Liver (tissue), 9 donors: ENCODE measurements around the gene RPUSD1. TPM values are rescaled to one million over a fixed set of nuclear protein-coding genes. Genes with fewer than 3 reads are reported as not detected.

Experiments used
- DNase-seq: peaks from one replicate; pipeline ENCODE4 v3.0.0-alpha.2; 2017; ENCODE audit warnings: low spot score
- H3K27ac ChIP-seq, 2 donors: one replicate each; pipeline ENCODE4 v1.7.0; 2013; ENCODE audit warnings: inconsistent platforms in 2 of 2, low read length in 2 of 2, control low read depth in 1 of 2, low read depth in 1 of 2, mild to moderate bottlenecking in 1 of 2
- H3K27me3 ChIP-seq, 4 donors: one replicate each; pipeline versions ENCODE4 v1.6.1 to v1.7.0; 2013; ENCODE audit warnings: low read length in 3 of 4, inconsistent platforms in 1 of 4, mild to moderate bottlenecking in 1 of 4, moderate library complexity in 1 of 4; ENCODE audit not compliant: control insufficient read depth in 4 of 4, insufficient read depth in 4 of 4
- H3K36me3 ChIP-seq, 4 donors: one replicate each; pipeline versions ENCODE4 v1.6.1 to v1.7.0; 2013; ENCODE audit warnings: low read length in 3 of 4, mild to moderate bottlenecking in 3 of 4, low read depth in 1 of 4, moderate library complexity in 1 of 4; ENCODE audit not compliant: control insufficient read depth in 4 of 4, insufficient read depth in 3 of 4
- H3K4me1 ChIP-seq, 4 donors: one replicate each; pipeline versions ENCODE4 v1.6.1 to v1.7.0; 2013; ENCODE audit warnings: low read length in 3 of 4, mild to moderate bottlenecking in 3 of 4, moderate library complexity in 1 of 4; ENCODE audit not compliant: control insufficient read depth in 4 of 4, insufficient read depth in 4 of 4
- H3K4me3 ChIP-seq, 3 donors: one replicate each; pipeline versions ENCODE4 v1.6.1 to v1.7.0; 2013; ENCODE audit warnings: low read length in 3 of 3, control low read depth in 1 of 3, low read depth in 1 of 3, mild to moderate bottlenecking in 1 of 3
- H3K9ac ChIP-seq, 2 donors: one replicate each; pipeline ENCODE4 v1.7.0; 2013; ENCODE audit warnings: low read length in 2 of 2, mild to moderate bottlenecking in 2 of 2, moderate library complexity in 2 of 2, control low read depth in 1 of 2, low read depth in 1 of 2
- H3K9me3 ChIP-seq, 4 donors: one replicate each; pipeline versions ENCODE4 v1.6.1 to v1.7.0; 2013; ENCODE audit warnings: low read length in 3 of 4; ENCODE audit not compliant: control insufficient read depth in 4 of 4
- ATF3 ChIP-seq: IDR thresholded peaks from 2 replicates; pipeline ENCODE4 v1.6.1; 2016; ENCODE audit warnings: antibody characterized with exemption
- CTCF ChIP-seq: fragments of 150-350 bp; IDR thresholded peaks from 2 replicates; pipeline ENCODE4 v1.5.1; 2017; ENCODE audit warnings: improper control_type of control experiment, low read depth, low read length; ENCODE audit not compliant: missing input control
- FOXA1 ChIP-seq: IDR thresholded peaks from 2 replicates; pipeline ENCODE4 v1.6.1; 2016; ENCODE audit warnings: antibody characterized with exemption
- FOXA2 ChIP-seq: IDR thresholded peaks from 2 replicates; pipeline ENCODE4 v1.6.1; 2016; ENCODE audit warnings: antibody characterized with exemption
- GABPA ChIP-seq, 2 donors: IDR thresholded peaks in 1 of 2; conservative IDR thresholded peaks in 1 of 2; 2 replicates each; pipeline ENCODE4 v1.6.1; 2016; ENCODE audit warnings: antibody characterized with exemption in 2 of 2, mild to moderate bottlenecking in 1 of 2, moderate library complexity in 1 of 2
- HNF4A ChIP-seq, 2 donors: conservative IDR thresholded peaks; 2 replicates each; pipeline ENCODE4 v1.6.1; 2016; ENCODE audit warnings: antibody characterized with exemption in 2 of 2, mild to moderate bottlenecking in 2 of 2
- JUND ChIP-seq, 2 donors: IDR thresholded peaks; 2 replicates each; pipeline ENCODE4 v1.6.1; 2016; ENCODE audit warnings: antibody characterized with exemption in 2 of 2
- RAD21 ChIP-seq, 2 donors: IDR thresholded peaks; 2 replicates each; pipeline ENCODE4 v1.6.1; 2016; ENCODE audit warnings: antibody characterized with exemption in 2 of 2, mild to moderate bottlenecking in 2 of 2
- SP1 ChIP-seq: IDR thresholded peaks from 2 replicates; pipeline ENCODE4 v1.6.1; 2018; ENCODE audit warnings: antibody characterized with exemption, mild to moderate bottlenecking
- TAF1 ChIP-seq: conservative IDR thresholded peaks from 2 replicates; pipeline ENCODE4 v1.6.1; 2016; ENCODE audit warnings: antibody characterized with exemption, mild to moderate bottlenecking
- WGBS: extraction: QIAGEN DNeasy Blood & Tissue Kit; methylation state at CpG from one replicate; pipeline ENCODE4 v1.1.7; 2013; 5-methylcytosine and 5-hydroxymethylcytosine counted together
- polyA plus RNA-seq, 2 donors: library from polyadenylated mRNA; stranded (reverse) in 1 of 2; unstranded in 1 of 2; fragments of 200-250 nt in 1 of 2; fragments of >200 nt in 1 of 2; fragmentation: Nextera tagmentation in 1 of 2; extraction: Ambion mirVana in 1 of 2; gene quantifications; one replicate each; pipeline versions ENCODE4 v1.2.1 to v1.2.3, GENCODE V29; 2013 to 2015
- total RNA-seq, 2 donors: library from RNA; depleted of rRNA; stranded (reverse); fragments of >200 nt; gene quantifications; one replicate each; pipeline ENCODE4 v1.2.3, GENCODE V29; 2014
- TF ChIP-seq, protein P1 (sequence below): IDR thresholded peaks from 2 replicates; pipeline ENCODE4 v1.6.1; 2016; ENCODE audit warnings: antibody characterized with exemption, mild to moderate bottlenecking
- TF ChIP-seq, protein P2 (sequence below): IDR thresholded peaks from 2 replicates; pipeline ENCODE4 v1.6.1; 2016; ENCODE audit warnings: antibody characterized with exemption
- donor health status: healthy.
- donor health status: healthy.
- donor health status: healthy.
- donor health status: healthy.
- donor health status: healthy.

Gene RPUSD1
- total and polyA plus RNA-seq, 4 donors, result 4.5 to 10.7 (median 8.9) TPM

DNA sequence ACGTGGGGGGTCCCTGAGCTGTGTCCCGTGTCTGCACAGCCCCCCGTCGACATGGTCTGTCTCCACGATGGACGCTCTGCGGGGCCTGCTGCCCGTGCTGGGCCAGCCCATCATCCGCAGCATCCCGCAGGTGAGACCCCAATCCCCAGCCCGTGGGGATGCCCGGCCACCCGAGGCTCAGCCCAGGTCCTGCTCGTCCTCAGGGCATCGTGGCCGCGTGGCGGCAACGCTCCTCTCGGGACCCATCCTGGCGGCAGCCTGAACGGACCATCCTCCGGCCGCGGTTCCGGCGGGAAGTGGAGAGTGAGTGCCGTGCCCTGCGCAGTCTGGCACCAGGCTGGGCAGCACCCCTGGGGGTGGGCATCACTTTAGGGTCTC lies 22.7 kb downstream of the RPUSD1 start (continued):
- TF ChIP-seq, protein P1, sequence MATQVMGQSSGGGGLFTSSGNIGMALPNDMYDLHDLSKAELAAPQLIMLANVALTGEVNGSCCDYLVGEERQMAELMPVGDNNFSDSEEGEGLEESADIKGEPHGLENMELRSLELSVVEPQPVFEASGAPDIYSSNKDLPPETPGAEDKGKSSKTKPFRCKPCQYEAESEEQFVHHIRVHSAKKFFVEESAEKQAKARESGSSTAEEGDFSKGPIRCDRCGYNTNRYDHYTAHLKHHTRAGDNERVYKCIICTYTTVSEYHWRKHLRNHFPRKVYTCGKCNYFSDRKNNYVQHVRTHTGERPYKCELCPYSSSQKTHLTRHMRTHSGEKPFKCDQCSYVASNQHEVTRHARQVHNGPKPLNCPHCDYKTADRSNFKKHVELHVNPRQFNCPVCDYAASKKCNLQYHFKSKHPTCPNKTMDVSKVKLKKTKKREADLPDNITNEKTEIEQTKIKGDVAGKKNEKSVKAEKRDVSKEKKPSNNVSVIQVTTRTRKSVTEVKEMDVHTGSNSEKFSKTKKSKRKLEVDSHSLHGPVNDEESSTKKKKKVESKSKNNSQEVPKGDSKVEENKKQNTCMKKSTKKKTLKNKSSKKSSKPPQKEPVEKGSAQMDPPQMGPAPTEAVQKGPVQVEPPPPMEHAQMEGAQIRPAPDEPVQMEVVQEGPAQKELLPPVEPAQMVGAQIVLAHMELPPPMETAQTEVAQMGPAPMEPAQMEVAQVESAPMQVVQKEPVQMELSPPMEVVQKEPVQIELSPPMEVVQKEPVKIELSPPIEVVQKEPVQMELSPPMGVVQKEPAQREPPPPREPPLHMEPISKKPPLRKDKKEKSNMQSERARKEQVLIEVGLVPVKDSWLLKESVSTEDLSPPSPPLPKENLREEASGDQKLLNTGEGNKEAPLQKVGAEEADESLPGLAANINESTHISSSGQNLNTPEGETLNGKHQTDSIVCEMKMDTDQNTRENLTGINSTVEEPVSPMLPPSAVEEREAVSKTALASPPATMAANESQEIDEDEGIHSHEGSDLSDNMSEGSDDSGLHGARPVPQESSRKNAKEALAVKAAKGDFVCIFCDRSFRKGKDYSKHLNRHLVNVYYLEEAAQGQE, result no peak
- TF ChIP-seq RAD21 (IDR thresholded peaks at IDR 0.05), result no peak

DNA sequence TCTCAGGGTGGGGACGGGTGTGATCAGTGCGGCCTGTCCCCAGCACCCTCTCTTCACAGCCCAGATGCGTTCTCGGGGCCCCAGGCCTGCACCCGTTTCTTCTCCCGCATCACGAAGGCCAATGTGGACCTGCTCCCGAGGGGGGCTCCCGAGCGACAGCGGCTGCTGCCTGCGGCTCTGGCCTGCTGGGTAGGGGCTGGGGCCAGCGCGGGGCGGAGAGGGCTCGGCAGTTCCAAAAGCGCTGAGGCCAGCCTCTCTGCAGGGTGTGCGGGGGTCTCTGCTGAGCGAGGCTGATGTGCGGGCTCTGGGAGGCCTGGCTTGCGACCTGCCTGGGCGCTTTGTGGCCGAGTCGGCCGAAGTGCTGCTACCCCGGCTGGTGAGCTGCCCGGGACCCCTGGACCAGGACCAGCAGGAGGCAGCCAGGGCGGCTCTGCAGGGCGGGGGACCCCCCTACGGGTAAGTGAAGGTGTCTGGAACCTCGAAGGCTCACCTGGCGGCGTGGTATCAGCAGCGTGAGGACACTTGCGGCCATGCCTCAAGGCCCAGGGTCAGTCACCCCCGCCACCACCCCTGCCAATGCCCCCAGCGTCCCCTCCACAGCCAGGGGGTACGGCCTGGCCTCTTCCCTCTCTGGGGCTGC lies 23.2 kb downstream of the RPUSD1 start:
- WGBS, result 87% methylated on average over 38 of the region's 38 CpGs
- H3K9me3 ChIP-seq, result no peaks in the 10 kb centered on the region
- H3K27ac ChIP-seq, result no peak overlapping the region
- H3K36me3 ChIP-seq, result no peaks in the 10 kb centered on the region
- H3K4me3 ChIP-seq, result no peak overlapping the region
- H3K27me3 ChIP-seq, result peaks cover 0 to 3% (median 0%) of the 10 kb centered on the region in 4 donors
- no peak overlapping the region for H3K9ac ChIP-seq
- no peak for DNase-seq
- no peak for TF ChIP-seq GABPA (IDR thresholded peaks at IDR 0.05 in 1 of 2, conservative IDR thresholded peaks at IDR 0.05 in 1 of 2)
- no peak for TF ChIP-seq TAF1
- no peak for TF ChIP-seq HNF4A (conservative IDR thresholded peaks at IDR 0.05)
- no peak for TF ChIP-seq JUND (IDR thresholded peaks at IDR 0.05)
- no peak for TF ChIP-seq FOXA1
- TF ChIP-seq FOXA2, result no peak
- TF ChIP-seq, protein P2, sequence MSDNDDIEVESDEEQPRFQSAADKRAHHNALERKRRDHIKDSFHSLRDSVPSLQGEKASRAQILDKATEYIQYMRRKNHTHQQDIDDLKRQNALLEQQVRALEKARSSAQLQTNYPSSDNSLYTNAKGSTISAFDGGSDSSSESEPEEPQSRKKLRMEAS, result no peak
- no peak for TF ChIP-seq SP1
- TF ChIP-seq, protein P1, result no peak
- no peak for TF ChIP-seq CTCF
- no peak for TF ChIP-seq ATF3
- H3K4me1 ChIP-seq, result peaks cover 0 to 1% (median 0%) of the 10 kb centered on the region in 4 donors
